HG03064 (cell line): Measurements from ENCODE around the gene ANGPTL4.
"Not testable (repeated sequence)": the region's sequence is repeated elsewhere in the genome, so short reads cannot be mapped to it uniquely, and the experiment has no call there.

ENCODE experiments used
- ATAC-seq: cut with Tn5 transposase; IDR thresholded peaks from one replicate; pipeline ENCODE4 v1.9.1; 2021; ENCODE audit warnings: low read depth; ENCODE audit not compliant: unreplicated experiment

The ANGPTL4 gene, protein sequence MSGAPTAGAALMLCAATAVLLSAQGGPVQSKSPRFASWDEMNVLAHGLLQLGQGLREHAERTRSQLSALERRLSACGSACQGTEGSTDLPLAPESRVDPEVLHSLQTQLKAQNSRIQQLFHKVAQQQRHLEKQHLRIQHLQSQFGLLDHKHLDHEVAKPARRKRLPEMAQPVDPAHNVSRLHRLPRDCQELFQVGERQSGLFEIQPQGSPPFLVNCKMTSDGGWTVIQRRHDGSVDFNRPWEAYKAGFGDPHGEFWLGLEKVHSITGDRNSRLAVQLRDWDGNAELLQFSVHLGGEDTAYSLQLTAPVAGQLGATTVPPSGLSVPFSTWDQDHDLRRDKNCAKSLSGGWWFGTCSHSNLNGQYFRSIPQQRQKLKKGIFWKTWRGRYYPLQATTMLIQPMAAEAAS

GRCh38 chr19:8363803-8364771, at the start of gene ANGPTL4:
ANGPTL4 (plus strand) TSS chr19:8364155; CDS start chr19:8364322, 167 bp downstream.
- no peak for ATAC-seq

DNA sequence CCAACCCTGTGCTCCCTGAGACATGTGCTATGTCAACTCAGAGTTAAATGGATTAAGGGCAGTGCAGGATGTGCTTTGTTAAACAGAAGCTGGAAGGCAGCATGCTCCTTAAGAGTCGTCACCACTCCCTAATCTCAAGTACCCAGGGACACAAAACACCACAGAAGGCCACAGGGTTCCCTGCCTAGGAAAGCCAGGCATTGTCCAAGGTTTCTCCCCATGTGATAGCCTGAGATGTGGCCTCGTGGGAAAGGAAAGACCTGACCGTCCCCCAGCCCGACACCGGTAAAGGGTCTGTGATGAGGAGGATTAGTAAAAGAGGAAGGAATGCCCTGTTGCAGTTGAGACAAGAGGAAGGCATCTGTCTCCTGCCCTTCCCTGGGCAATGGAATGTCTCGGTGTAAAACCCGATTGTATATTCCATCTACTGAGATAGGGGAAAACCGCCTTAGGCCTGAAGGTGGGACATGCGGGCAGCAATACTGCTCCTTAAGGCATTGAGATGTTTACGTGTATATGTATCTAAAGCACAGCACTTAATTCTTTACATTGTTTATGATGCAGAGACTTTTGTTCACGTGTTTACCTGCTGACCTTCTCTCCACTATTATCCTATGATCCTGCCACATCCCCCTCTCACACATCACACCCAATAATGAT, 48.8 kb upstream of the ANGPTL4 start:
- ATAC-seq: not testable (repeated sequence)

DNA sequence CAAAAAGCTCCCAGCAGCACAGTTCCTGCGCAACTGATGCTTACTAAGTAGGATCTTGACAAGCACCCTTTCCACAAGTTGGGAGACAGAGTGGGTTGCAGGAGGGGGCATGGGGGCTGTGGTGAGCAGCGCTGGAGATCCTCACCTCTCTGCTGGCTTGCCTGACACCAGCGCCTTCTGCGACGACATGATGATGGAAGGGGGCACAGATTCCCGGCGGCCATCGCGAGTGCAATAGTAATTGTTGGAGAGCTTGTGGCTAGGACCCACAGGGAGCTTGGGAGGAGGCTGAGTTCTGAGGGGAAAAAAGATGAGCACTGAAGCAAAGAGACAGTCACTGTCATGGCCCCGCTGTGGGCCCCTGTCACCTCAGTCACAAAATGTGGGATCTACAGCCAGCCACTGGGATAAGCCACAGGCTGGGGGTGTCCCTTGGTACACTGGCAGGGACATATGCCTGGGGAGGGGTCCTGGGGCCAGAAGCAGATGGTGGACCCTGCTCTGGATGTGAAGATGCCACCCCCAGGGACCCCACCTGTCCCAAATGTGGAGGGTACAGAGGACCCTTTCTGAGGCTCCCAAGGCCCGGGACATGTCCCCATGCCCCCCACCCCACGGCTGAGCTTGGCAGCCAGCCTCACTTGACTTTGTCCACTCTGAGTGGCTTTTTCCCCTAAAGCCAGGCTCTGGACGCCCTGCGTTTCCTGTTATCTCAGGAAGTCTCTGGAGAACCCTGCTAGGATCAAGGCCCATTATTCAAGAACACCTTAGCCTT, 47.4 kb upstream of the ANGPTL4 start:
- no peak for ATAC-seq

DNA sequence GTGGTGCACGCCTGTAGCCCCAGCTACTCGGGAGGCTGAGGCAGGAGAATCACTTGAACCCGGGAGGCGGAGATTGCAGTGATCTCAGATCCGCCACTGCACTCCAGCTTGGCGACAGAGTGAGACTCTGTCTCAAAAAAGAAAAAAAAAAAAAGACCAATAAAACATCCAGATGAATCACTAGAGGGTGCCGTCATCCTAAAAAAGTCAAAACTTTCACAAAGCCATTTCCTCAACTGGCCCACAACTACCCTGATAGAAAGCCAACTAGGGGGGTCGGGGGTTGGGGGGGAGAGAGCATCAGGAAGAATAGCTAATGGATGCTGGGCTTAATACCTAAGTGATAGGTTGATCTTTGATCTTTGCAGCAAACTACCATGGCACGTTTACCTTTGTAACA, 45.1 kb upstream of the ANGPTL4 start:
- ATAC-seq: not testable (repeated sequence)

GRCh38 chr19:8319807-8320520, 44.0 kb upstream of the ANGPTL4 start:
- no peak for ATAC-seq

DNA sequence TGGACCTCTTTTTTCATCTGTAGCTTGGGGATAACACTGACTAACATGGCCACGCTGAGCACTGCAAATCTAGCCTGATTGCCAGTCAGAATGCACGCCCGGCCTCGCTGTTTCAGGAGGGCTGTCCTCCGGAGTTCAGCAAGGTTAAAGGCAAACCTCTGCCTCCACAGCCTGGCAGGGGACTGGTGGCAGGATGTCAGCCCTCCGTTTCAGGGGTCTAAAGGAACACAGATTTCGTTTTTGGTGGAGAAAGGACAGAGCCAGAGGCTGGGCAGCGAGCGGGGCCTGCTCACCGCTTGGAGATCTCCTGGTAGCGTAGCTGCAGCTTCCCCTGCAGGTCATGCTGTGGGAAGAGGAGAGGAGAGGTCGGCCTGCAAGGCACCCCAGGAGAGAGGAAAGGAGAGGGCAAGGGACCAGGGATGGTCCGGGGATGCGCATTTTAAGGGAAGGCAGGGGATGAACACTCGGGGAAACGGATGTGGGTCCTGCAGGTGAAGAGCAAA, 43.3 kb upstream of the ANGPTL4 start:
- peak; percentile 20 for ATAC-seq

DNA sequence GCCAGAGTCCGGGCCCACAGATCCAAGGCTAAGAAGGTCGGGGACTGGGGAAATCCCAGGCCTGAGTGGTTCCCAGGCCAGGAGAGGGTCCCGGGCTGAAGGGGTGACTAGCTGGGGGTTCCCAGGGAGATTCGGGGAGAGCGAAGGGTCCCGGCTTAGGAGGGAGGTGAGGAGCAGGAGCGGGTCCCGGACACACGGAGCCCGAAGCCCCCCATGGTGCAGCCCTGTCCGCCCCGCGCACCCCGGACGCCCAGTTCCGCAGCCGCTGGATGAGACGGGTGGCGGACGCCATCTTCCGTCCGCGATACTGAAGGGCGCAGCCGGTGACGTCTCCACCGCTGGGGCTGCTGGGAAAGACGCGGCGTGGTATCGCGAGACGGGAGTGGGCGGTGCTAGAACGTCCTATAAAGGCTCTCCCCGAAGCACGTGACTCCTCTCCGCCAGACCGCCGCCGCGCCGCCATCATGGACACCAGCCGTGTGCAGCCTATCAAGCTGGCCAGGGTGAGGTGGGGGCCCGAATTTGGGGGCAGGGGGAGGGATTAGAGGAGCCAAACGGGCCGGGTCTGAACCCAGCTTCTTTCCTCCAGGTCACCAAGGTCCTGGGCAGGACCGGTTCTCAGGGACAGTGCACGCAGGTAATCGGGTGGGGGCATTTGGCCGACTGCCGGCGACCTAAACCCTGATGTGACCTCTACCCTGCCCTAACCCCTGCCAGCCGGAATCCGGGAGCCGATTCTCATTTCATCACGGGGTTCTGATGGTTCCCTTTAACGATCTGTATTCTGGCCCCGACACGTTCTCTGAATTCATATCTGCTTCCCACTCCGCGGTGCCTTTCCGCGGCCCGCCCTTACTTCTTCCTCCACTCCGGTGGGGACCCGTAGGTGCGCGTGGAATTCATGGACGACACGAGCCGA, 42.6 kb upstream of the ANGPTL4 start, which contains the start of the genes NDUFA7 and RPS28:
Gene NDUFA7 (minus strand): TSS at position 309 of the 919 bp plus-strand sequence. CDS start 17 bp downstream, at position 292.
Gene RPS28 (plus strand): TSS at position 430 of the 919 bp plus-strand sequence. CDS start 35 bp downstream, at position 465.
- peak; percentile 66 for ATAC-seq

- no peak for ATAC-seq
Observed at GRCh38 chr19:8321986-8322637, 41.8 kb upstream of the ANGPTL4 start.

DNA sequence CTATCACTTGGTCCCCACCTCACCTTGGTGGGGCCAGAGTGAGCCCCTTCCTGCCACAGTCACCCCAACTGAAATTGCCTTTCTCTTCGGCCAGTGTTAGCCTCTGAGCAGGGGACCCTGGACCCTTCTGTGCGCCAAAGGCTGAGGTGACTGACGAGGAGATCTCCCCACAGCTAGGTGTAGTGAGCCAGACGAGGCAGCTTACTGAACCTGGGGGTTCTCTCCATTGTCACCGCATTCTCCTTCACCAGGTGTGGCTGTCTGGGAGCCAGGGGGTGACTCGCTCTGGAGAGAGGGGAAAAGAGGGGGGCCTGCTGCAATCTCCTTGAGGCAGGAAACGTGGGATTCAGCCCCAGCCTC, 41.3 kb upstream of the ANGPTL4 start:
- no peak for ATAC-seq

- no peak for ATAC-seq
Observed at GRCh38 chr19:8323781-8324185, 40.2 kb upstream of the ANGPTL4 start.

- ATAC-seq: no peak
Observed at GRCh38 chr19:8324186-8325050, 39.5 kb upstream of the ANGPTL4 start.

- no peak for ATAC-seq
Observed at GRCh38 chr19:8325454-8325853, 38.5 kb upstream of the ANGPTL4 start.

GRCh38 chr19:8329996-8330395, 34.0 kb upstream of the ANGPTL4 start:
- ATAC-seq: no peak

GRCh38 chr19:8331263-8331845, 32.6 kb upstream of the ANGPTL4 start:
- ATAC-seq: no peak

GRCh38 chr19:8332976-8333766, 30.8 kb upstream of the ANGPTL4 start:
- no peak for ATAC-seq
